Transverse colon (tissue), 4 donors: ENCODE data around the gene MGAT5B. TPM values are rescaled to one million over a fixed set of nuclear protein-coding genes. Genes with fewer than 3 reads are reported as not detected.

Source experiments
- DNase-seq: peaks from one replicate; pipeline ENCODE4 v3.0.0-alpha.2; 2019
- H3K27ac ChIP-seq, 4 donors: fragments of 200-600 bp; sonication (generic); 2 replicates each; pipeline ENCODE4 v1.5.1; 2016 to 2018; ENCODE audit warnings: inconsistent platforms in 4 of 4
- H3K27me3 ChIP-seq: fragments of 200-600 bp; sonication (generic); 2 replicates; pipeline ENCODE4 v1.5.1; 2017; ENCODE audit warnings: inconsistent platforms
- H3K36me3 ChIP-seq, 4 donors: fragments of 200-600 bp; sonication (generic); 2 replicates each; pipeline ENCODE4 v1.5.1; 2017 to 2019; ENCODE audit warnings: inconsistent platforms in 4 of 4
- H3K4me1 ChIP-seq, 4 donors: fragments of 200-600 bp; sonication (generic); 2 replicates each; pipeline ENCODE4 v1.5.1; 2017 to 2020; ENCODE audit warnings: inconsistent platforms in 4 of 4
- H3K4me3 ChIP-seq, 4 donors: fragments of 200-600 bp; sonication (generic); 1 replicate in 1 of 4; 2 replicates in 3 of 4; pipeline versions ENCODE4 v1.5.1 to v1.6.1; 2017 to 2019; ENCODE audit warnings: inconsistent platforms in 4 of 4
- H3K9me3 ChIP-seq, 2 donors: fragments of 200-600 bp; sonication (generic); 2 replicates each; pipeline ENCODE4 v1.5.1; 2017 to 2019; ENCODE audit warnings: inconsistent platforms in 2 of 2
- CTCF ChIP-seq, 5 experiments: fragments of 200-600 bp in 3 of 5; fragments of 450-650 bp in 2 of 5; sonication (generic) in 3 of 5; IDR thresholded peaks; 1 replicate in 2 of 5; 2 replicates in 3 of 5; pipeline ENCODE4 v1.5.1; 2016 to 2017; ENCODE audit warnings: antibody characterized with exemption in 5 of 5, inconsistent platforms in 3 of 5, mild to moderate bottlenecking in 2 of 5, moderate library complexity in 1 of 5
- EP300 ChIP-seq: sonication (generic); formaldehyde crosslinking; IDR thresholded peaks from one replicate; pipeline ENCODE4 v1.6.1; 2017; ENCODE audit warnings: antibody characterized with exemption, low read depth
- POLR2A ChIP-seq: fragments of 450-650 bp; IDR thresholded peaks from one replicate; pipeline ENCODE4 v1.6.1; 2016; ENCODE audit warnings: antibody characterized with exemption, mild to moderate bottlenecking, moderate library complexity
- POLR2AphosphoS5 ChIP-seq, 3 donors: sonication (generic); formaldehyde crosslinking; IDR thresholded peaks; one replicate each; pipeline ENCODE4 v1.6.1; 2016; ENCODE audit warnings: antibody characterized with exemption in 3 of 3
- WGBS, 2 donors: methylation state at CpG; one replicate each; pipeline ENCODE4 v1.1.5; 2018; ENCODE audit warnings: low coverage in 1 of 2; 5-methylcytosine and 5-hydroxymethylcytosine counted together
- in situ Hi-C, 4 donors: fragments of 200-750 bp; cut with MboI; loops; one replicate each; pipeline versions ENCODE4 v1.15.0 to v1.15.1; 2017; ENCODE audit warnings: low sequenced_read_pairs in 3 of 4, low pct_ligation_motif_present in 1 of 4, low pct_unique_long_range_greater_than_20kb in 1 of 4
- intact Hi-C: fragments of 100-400 bp; cut with DNase I; formaldehyde crosslinking; loops from one replicate; pipeline ENCODE4 v1.15.1; 2023; ENCODE audit warnings: low total_unique reads
- total RNA-seq, 4 donors: library from RNA; depleted of rRNA; stranded (reverse); fragments of >200 nt; gene quantifications; one replicate each; pipeline ENCODE4 v1.1.0, GENCODE V29; 2016

MGAT5B gene
- total RNA-seq = not detected

- in situ Hi-C loops = loop anchor here in 3 of 4 donors (10.0 to 25.0 kb wide), 3 partner anchors 177 to 394 kb away; no protein-coding TSS in a partner anchor
- H3K9me3 ChIP-seq = no peaks in the 10 kb centered on the region
- TF ChIP-seq POLR2AphosphoS5 (IDR thresholded peaks at IDR 0.05) = no peak
- peak in 4 of 5 experiments; percentile 54 to 88 (median 73) for TF ChIP-seq CTCF (IDR thresholded peaks at IDR 0.05)
- peaks cover 74% of the 10 kb centered on the region for H3K27me3 ChIP-seq
- peak within 1 kb of the TSS in 3 of 4 donors; percentile 14 to 33 (median 33) for H3K4me3 ChIP-seq
- 0 to 1% methylated on average over 4 to 15 of the region's 76 CpGs for WGBS, 2 donors
- H3K27ac ChIP-seq = no peak within 1 kb of the TSS
- no peaks in the 10 kb centered on the region for H3K36me3 ChIP-seq
- H3K4me1 ChIP-seq = peaks cover 9 to 15% (median 10%) of the 10 kb centered on the region in 4 donors
- intact Hi-C loops = loop anchor here (5.0 kb wide), 1 partner anchor 199 kb away; no protein-coding TSS in a partner anchor
- peak; percentile 75 for DNase-seq
Observed at GRCh38 chr17:76868176-76868668, at the start of gene MGAT5B. Gene MGAT5B, plus strand, starts transcription at chr17:76868404. Its CDS starts 626 bp downstream, at chr17:76869030.

GRCh38 chr17:76820039-76820438 lies 48.2 kb upstream of the MGAT5B start:
- intact Hi-C loops = no loop called here
- 9% methylated on average over 1 of the region's 1 CpG; no CpG with 5 or more reads in 1 of the 2 donors for WGBS, 2 donors
- Histone ChIP-seq H3K4me1 (no peaks in the 10 kb centered on the region), H3K9me3 (no peaks in the 10 kb centered on the region), H3K36me3 (no peaks in the 10 kb centered on the region), H3K27me3 (peaks cover 13% of the 10 kb centered on the region), H3K27ac (no peak overlapping the region), H3K4me3 (no peak overlapping the region)
- in situ Hi-C loops = no loop called here
- TF ChIP-seq POLR2A = no peak
- TF ChIP-seq EP300 = no peak
- TF ChIP-seq POLR2AphosphoS5 (IDR thresholded peaks at IDR 0.05) = no peak
- no peak for TF ChIP-seq CTCF (IDR thresholded peaks at IDR 0.05)
- no peak for DNase-seq

- DNase-seq = no peak
- Histone ChIP-seq H3K4me1 (no peaks in the 10 kb centered on the region), H3K9me3 (no peaks in the 10 kb centered on the region), H3K27ac (no peak overlapping the region), H3K4me3 (no peak overlapping the region), H3K27me3 (peaks cover 13% of the 10 kb centered on the region), H3K36me3 (no peaks in the 10 kb centered on the region)
- TF ChIP-seq POLR2A (no peak), EP300 (no peak), POLR2AphosphoS5 (IDR thresholded peaks at IDR 0.05) (no peak), CTCF (IDR thresholded peaks at IDR 0.05) (no peak)
- WGBS, 2 donors = 60% methylated on average over 4 of the region's 4 CpGs; no CpG with 5 or more reads in 1 of the 2 donors
- in situ Hi-C loops (no loop called here), intact Hi-C loops (no loop called here)
Observed at GRCh38 chr17:76820561-76820960, 47.6 kb upstream of the MGAT5B start.

GRCh38 chr17:76822184-76822778 lies 45.9 kb upstream of the MGAT5B start:
- WGBS, 2 donors = 59% methylated on average over 6 of the region's 7 CpGs; no CpG with 5 or more reads in 1 of the 2 donors
- DNase-seq = no peak
- Histone ChIP-seq H3K4me1 (no peaks in the 10 kb centered on the region), H3K27me3 (peaks cover 13% of the 10 kb centered on the region), H3K9me3 (no peaks in the 10 kb centered on the region), H3K36me3 (no peaks in the 10 kb centered on the region), H3K4me3 (no peak overlapping the region), H3K27ac (no peak overlapping the region)
- intact Hi-C loops (no loop called here), in situ Hi-C loops (no loop called here)
- TF ChIP-seq EP300 (no peak), CTCF (IDR thresholded peaks at IDR 0.05) (no peak), POLR2A (no peak), POLR2AphosphoS5 (IDR thresholded peaks at IDR 0.05) (no peak)
